ENCODE results near the gene ZMYM4. TPM values are rescaled to one million over a fixed set of nuclear protein-coding genes. Genes with fewer than 3 reads are reported as not detected.
A peak's percentile ranks its signal among the peaks of the same experiment; 100 is the strongest.
"Not testable (repeated sequence)": the region's sequence is repeated elsewhere in the genome, so short reads cannot be mapped to it uniquely, and the experiment has no call there.

The ZMYM4 gene
- total RNA-seq, 1 donor from 2014 or later: 36.1 TPM

DNA sequence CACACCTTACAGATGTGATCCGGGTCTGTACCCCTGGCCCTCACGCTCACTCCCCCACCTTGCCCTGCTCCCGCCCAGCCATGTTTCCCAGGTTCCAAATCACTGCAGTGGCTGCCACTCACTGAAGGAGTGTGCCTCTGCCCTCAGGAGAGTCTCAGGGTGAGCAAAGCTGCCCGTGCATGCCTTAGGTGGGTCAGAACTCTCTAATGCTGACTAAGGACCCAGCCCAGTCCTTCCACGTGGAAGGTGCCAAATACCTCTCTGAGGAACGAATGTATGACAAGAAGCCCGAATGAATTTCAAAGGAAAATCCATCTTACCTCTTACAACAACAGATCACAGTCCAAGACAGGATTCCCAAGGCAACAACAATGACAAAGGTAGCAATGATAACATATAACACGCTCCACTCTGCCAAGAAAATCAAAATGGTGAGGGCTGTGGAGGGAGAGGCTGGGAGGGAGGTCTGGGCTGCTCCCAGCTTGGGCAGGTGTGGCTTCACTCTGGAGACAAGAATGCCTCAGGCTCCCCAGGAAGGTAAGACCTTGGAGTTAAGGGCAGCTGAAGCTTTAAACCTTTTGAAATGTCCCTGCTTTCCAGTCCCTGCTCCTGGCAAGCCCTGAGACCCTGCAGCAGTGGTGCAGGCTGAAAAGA lies 173.5 kb downstream of the ZMYM4 start:
- intact Hi-C loops (cut with DNase I): no loop called here
- no peak for DNase-seq (ENCODE audit: low spot score)

DNA sequence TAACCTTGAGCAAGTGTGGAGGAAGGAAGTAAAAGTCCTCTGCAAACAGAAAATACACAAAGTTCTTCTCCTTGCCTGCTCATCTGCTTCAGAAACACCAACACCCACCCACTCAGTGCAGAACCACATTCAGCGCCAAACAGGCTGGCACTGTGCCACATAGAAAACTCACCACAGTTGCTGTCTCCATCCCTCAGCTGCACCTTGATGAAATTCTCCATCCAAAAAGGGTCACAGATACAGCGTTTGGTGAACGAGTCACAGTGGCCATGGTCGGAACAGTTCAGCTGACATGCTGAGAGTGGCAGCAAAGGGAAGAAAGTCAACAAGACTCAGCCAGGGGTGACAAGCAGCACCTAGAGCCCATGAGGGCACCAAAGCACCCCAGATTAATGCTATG lies 174.2 kb downstream of the ZMYM4 start:
- DNase-seq (ENCODE audit: low spot score): no peak
- intact Hi-C loops (cut with DNase I): no loop called here

DNA sequence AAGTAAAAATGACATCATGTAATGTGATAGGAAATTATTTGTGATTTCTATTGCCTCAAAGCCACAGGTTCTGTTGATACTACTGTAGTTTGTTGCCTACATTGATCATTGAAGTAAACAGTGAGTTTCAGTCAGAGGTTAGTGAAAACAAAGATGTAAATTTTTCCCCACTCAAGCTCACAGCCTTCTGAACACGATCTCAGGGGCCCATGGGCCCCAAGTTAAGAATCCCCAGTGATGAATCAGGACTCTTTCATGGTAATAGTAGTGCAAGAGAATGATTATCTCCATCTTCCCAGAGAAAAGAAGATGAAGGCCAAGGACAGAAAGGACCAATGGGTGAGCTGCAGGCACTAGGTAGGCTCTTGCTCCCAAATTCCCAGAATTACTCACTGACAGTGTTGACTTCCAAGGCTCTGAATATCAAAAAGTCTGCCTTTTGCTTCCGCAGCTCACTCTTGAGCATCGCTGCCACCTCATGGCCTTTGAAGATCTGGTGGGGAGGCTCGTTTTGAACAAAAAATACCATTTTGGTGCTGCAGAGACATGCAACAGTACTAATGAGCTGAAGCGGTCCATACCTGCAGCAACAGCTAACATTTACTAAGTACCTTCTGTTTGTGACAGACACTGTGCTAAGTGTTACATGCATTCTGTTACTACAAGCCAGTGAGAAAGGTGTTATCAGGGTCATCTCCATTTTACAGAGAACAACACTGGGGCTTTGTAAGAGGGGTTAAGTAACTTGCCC lies 175.4 kb downstream of the ZMYM4 start:
- DNase-seq (ENCODE audit: low spot score): no peak
- intact Hi-C loops (cut with DNase I): no loop called here

DNA sequence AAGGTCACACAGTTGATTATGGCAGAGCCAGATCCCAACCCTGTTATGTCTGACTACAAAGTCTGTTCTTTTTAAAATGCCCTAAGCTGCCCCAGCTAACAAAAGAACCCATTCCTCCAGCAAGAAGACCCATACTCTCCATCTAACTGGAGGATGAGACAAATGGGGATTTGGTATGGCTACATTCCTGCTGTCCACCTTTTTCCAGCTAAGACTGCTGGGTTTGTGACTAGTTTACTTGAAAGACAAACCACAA lies 175.9 kb downstream of the ZMYM4 start:
- DNase-seq (ENCODE audit: low spot score): no peak
- intact Hi-C loops (cut with DNase I): no loop called here

DNA sequence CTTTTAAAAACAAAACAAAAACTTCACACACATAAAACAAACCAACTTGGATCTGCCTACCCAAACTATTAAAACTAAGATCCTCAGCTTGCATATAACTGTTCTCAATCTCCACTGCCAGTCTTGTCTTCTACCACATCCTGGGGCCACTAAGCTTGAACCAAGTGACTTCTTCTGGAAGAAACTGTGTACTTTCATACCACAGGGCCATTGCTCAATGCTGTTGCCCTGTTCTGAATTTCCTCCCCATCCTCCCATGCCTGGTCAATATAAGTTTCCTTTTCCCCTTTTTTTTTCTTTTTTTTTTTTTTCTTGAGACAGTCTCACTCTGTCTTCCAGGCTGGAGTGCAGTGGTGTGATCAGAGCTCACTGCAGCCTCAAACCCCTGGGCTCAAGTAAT lies 178.8 kb downstream of the ZMYM4 start:
- DNase-seq (ENCODE audit: low spot score): no peak
- intact Hi-C loops (cut with DNase I): no loop called here

DNA sequence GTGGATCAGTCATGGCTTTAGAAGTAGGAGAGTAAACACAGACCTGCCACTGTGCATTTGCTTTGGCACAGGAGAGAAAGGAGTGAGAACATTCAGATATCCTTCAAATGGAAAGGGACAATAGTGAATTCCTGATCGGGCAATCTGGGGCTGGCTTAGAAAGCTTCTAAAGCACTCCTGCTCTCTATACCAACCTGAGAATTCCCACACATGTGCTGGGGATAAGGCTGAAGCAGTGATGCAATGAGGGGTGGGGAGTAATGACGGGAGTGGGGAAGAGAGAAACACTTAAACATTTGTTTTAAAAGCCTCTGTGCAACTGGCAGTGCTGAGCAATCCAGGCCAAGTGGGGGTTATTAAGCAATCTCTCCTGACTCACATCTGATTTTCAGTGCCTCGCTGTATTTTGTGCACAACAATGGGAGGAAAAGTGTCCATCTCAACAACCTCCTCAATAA lies 179.9 kb downstream of the ZMYM4 start:
- DNase-seq (ENCODE audit: low spot score): no peak
- intact Hi-C loops (cut with DNase I): no loop called here

DNA sequence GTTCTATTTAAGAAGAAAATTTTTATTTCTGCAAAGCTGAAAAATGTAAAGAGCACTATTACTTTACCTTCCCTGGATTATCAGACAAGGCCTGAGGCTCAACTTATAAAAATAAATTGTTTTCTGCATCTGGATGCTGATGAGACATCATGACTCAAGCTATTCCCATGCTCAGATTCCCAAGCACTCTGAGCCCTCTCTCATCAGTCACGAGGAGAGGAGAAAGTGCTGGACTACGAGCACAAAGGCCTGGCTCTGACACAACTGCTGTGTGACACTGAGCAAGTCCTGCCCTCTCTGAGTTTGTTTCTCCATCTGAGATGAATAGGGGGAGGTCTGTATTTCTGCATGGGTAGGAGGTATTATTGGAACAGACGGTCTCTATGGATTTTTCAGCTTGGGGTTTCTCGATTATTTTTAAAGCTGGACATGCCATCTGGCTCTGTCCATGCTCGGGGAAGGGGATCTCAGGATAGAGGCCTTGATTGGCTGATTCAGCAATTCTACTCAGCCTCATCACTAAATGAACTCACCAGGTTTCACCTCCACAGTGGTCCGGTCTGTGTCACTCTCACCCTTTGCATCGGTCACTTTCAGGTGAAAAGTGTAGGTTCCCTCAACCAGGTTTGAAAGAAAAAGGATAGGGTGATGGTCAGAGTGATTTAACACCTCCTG lies 181.0 kb downstream of the ZMYM4 start:
- intact Hi-C loops (cut with DNase I): loop anchor here (2.0 to 5.0 kb wide), 2 partner anchors 115 to 278 kb away; no protein-coding TSS in a partner anchor

DNA sequence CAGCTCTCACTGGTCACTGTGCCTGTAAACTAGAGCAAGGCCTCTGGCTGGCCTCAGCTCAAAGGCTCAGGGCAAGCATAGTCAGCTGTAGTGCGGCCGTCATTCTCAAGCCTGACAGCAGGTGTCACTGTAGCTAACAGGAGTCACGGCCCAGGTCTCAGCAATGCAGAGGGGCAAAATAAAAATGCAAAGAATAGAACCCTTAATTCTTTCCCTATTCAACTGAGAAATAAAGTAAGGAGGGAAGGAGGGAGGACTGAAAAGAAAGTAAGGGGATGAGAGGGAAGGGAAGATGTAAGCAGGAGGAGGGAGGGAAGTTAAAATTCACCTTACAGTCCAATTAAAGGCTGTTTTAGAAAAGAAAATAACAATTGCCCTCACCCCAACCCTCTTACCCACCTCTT lies 182.6 kb downstream of the ZMYM4 start:
- DNase-seq (ENCODE audit: low spot score): peak; percentile 92
- intact Hi-C loops (cut with DNase I): loop anchor here (2.0 to 5.0 kb wide), 2 partner anchors 114 to 276 kb away; no protein-coding TSS in a partner anchor

More for the DNA sequence above, 181.0 kb downstream of the ZMYM4 start:
- no peak for DNase-seq (ENCODE audit: low spot score)

DNA sequence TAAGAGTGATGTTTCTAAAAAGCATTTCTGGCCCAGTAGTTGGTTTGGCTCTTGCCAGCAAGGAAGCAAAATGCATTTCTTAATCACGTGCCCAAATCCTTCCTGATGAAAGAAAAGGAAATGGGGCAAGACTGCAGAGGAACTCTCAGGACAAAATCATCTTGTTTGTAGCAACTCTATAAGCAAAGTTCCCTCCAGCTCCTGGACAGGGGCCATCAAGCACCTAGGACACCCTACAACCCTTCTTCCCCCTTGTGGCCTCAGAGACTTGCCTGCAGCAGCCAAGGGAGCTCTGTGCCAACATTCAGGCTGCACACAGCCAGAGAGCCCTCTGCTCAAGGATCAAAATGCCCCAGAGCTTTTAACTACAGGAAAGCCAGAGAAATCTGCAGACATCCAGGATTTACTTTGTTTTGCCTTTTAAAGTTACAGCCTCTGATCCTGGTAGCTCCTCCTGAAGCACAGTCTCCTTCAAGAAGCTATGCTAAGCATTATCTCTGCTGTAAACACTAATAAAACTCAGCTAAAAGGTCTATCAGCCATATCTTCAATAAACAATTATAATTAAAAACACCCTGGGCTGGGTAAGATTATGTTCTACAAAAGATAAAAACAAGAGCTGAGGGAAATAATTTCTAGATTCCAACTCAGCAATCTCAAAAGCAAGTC lies 183.7 kb downstream of the ZMYM4 start:
- intact Hi-C loops (cut with DNase I): loop anchor here (5.0 kb wide), 1 partner anchor 275 kb away; no protein-coding TSS in a partner anchor
- DNase-seq (ENCODE audit: low spot score): peak; percentile 80

DNA sequence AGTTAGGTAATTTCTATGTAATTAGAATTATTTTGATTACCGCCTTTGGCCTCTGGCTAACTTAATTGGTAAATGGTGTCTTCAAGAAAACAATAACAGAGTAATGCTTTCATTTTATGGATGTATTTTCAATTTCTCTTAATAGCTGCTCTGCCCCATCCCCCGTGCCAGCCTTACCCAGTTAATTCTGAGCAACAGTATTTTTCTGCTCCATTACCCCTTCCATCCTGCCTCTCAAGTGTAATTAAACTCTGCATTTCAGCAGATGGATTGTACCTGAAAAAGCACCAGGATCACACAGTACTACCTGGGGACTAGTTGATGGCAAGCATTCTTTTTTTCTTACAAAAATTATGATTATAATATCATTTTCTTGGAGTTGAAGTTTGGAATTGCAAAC lies 184.5 kb downstream of the ZMYM4 start:
- DNase-seq (ENCODE audit: low spot score): no peak
- intact Hi-C loops (cut with DNase I): loop anchor here (5.0 kb wide), 1 partner anchor 274 kb away; no protein-coding TSS in a partner anchor

DNA sequence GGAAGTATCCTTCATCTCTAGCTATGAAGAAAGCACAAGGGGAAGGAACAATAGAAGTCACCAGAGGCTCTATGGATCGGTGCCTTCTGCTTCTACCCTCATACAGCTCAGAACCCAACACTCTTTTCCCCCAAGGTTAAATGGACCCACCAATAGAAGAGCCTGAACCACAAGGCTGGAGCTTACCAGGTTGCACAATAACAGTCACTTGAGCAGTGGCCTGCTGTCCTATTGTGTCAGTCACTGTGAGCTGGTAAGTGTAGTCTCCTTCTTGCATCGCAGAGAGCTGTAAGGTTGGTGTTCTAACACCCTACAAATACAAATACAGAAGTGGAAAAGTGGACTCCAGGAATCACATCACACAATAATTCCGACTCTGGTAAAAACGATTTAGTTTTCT lies 185.7 kb downstream of the ZMYM4 start:
- intact Hi-C loops (cut with DNase I): loop anchor here (5.0 kb wide), 1 partner anchor 273 kb away; no protein-coding TSS in a partner anchor
- no peak for DNase-seq (ENCODE audit: low spot score)

DNA sequence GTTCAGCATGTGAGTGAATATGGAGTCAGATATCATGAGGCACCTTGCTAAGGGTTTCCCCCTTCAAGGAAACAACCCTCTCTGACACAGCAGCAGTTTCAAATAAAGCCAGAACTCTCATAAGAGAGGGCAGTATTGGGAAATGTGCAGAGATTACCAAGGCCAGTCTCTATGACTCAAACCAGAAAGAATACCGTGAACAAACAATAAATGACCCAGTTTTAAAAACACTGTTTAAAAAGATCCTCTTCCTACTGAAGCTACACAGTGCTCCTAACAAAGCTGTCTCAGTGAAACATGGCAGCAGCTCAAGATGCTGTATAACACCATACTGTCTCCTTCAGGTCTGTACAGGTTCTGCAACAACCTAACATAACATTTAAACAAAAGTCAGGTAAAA lies 186.1 kb downstream of the ZMYM4 start:
- intact Hi-C loops (cut with DNase I): loop anchor here (5.0 kb wide), 1 partner anchor 273 kb away; no protein-coding TSS in a partner anchor
- DNase-seq (ENCODE audit: low spot score): no peak

DNA sequence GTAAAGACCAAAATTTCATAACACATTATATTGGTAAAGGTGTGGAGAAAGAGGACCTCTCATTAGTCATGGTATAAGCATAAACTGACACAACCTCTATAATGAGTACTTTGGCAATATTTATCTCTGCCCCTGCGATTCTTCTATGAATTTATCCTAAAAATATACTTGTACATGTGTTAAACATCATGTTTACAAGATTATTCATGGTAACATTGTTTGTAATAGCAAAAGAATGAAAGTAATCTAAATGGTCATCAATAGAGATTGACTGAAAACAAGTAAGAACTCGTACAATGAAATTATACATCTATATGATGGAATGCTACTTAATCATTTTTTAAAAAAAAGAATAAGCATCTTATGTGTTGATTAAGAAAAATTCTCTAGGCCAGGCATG lies 192.3 kb downstream of the ZMYM4 start:
- no peak for DNase-seq (ENCODE audit: low spot score)
- intact Hi-C loops (cut with DNase I): no loop called here

DNA sequence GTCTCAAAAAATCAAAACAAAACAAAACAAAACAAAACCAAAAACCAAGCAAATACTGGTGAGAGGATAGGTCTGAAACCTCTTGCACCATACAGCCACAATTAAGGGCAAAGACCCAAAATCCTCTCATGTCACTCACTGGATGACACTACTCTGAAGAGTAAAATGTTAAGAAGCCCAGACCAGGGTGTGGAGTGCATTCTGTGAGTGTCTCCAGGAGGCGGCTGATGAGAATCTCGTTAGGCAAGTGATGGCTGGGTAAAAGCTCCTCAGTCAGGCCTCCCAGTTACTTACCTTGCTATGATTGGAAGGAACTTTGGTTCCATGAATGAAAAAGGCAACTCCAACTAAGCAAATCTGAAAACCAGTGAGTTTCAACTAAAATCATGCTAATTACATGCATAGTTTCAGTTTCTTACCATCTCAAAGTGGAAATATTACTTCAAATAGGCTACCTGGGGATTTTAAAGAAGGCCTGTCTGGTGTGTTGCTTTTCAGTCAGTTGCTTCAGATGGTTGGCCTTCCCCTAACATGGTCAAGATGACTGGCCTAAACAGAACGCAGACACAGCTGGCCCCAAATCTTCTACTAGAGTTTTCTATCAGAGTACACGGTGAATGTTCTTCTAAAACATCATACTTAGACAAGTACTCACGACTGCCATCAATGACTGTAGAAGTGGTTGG lies 193.6 kb downstream of the ZMYM4 start:
- no peak for DNase-seq (ENCODE audit: low spot score)
- intact Hi-C loops (cut with DNase I): no loop called here

DNA sequence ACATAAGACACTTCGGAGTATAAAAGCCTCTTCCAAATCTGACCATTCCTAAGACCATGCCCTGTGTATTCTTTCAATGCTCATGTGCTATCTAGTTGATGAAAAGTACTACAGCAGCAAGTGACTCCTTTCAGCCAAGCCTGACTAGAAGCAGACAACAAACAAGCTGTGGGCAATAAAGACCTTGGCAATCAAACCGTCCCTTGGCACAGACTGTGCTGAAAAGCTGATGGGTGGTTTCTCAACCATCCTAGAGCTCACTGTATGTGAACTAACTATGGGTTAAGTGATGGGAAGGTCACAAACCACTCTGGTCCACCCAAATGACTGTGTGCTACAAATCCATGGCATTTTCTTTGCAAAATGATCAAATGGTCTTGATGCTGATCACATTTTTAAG lies 194.7 kb downstream of the ZMYM4 start:
- intact Hi-C loops (cut with DNase I): no loop called here
- no peak for DNase-seq (ENCODE audit: low spot score)

DNA sequence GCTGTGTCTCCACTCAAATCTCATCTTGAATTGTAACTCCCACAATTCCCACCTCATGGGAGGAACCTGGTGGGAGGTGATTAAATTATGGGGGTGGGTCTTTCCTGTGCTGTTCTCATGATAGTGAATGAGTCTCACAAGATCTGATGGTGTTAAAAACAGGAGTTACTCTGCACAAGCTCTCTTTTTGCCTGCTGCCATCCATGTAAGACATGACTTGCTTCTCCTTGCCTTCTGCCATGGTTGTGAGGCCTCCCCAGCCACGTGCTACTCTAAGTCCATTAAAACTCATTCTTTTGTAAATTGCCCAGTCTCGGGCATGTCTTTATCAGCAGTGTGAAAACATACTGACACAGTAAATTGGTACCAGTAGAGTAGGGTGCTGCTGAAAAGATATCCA lies 195.2 kb downstream of the ZMYM4 start:
- intact Hi-C loops (cut with DNase I): not testable (repeated sequence)

DNA sequence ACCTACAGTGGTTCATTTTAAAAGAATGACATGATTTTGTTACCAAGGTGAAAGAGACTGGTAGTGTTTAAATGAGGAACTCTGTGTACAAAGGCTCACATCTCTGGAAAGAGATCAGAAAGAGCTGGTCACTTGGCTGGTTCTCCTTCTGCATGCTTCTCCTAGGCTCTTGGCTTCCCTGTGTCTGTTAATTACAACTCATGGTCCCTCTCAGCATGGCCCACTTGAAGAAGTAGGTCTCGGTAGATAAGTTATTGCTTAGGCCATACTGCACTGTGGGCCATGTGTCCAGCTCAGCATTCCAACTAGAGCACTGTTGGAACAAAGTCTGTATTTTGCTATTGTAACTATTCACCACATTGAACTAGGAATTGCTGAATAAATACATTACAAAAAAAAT lies 197.6 kb downstream of the ZMYM4 start:
- intact Hi-C loops (cut with DNase I): no loop called here
- no peak for DNase-seq (ENCODE audit: low spot score)

More for the DNA sequence above, 195.2 kb downstream of the ZMYM4 start:
- DNase-seq (ENCODE audit: low spot score): not testable (repeated sequence)

DNA sequence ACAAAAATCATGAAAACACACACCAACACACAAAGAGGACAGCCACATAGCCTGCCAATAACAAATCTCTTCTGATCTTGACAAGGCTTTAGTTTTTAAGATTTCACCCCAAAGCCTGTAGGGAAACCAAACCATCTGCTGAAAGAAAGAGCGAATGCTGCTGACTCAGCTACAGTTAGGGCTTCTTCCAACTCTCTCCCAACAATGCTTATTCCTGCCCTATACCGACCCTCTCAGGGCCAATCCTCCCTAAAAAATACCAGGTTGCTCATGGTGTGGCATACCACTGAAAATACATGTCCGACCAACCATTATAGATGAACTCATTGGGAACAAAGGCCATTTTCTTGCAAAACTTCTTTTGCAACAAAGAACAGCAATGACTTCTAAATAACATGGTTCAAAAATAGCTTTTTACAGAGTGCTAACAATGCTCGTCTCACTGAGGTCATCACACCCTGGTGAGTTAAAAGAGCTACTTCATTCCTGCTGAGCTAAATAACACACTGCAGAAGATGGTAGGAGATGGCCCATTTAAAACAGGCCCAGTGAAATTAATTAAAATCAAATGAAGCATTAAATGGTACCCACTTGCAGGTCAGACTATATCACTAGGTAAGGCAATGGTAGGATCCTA lies 202.6 kb downstream of the ZMYM4 start:
- intact Hi-C loops (cut with DNase I): no loop called here
- DNase-seq (ENCODE audit: low spot score): no peak
